CD14-positive monocyte (primary cell): ENCODE measurements around the gene DPP7. TPM values are rescaled to one million over a fixed set of nuclear protein-coding genes. Genes with fewer than 3 reads are reported as not detected.

ENCODE experiments used
- DNase-seq, 3 donors: peaks; one replicate each; pipeline ENCODE4 v3.0.0-alpha.2; 2011 to 2022
- H2AFZ ChIP-seq: 2 replicates; pipeline ENCODE4 v1.6.0; 2012; ENCODE audit warnings: mild to moderate bottlenecking, low read depth, low read length, inconsistent platforms; ENCODE audit not compliant: insufficient read depth, poor library complexity, severe bottlenecking
- H3K27ac ChIP-seq, 2 donors: 1 replicate in 1 of 2; 2 replicates in 1 of 2; pipeline ENCODE4 v1.5.1; 2012 to 2013; ENCODE audit warnings: low read length in 2 of 2, control low read depth in 1 of 2, inconsistent platforms in 1 of 2, low read depth in 1 of 2, mild to moderate bottlenecking in 1 of 2
- H3K27me3 ChIP-seq, 2 donors: one replicate each; pipeline versions ENCODE4 v1.6.0 to v1.6.1; 2011 to 2013; ENCODE audit warnings: low read length in 2 of 2; ENCODE audit not compliant: control insufficient read depth in 2 of 2, insufficient read depth in 2 of 2
- H3K36me3 ChIP-seq, 2 donors: replicated peaks in 1 of 2; 1 replicate in 1 of 2; 2 replicates in 1 of 2; pipeline versions ENCODE4 v1.5.1 to v1.6.1; 2012 to 2013; ENCODE audit warnings: low read length in 2 of 2, control low read depth in 1 of 2, inconsistent platforms in 1 of 2, mild to moderate bottlenecking in 1 of 2; ENCODE audit not compliant: insufficient read depth in 2 of 2, control insufficient read depth in 1 of 2
- H3K4me1 ChIP-seq, 2 donors: 1 replicate in 1 of 2; 2 replicates in 1 of 2; pipeline versions ENCODE4 v1.5.1 to v1.6.1; 2012 to 2013; ENCODE audit warnings: low read length in 2 of 2, control low read depth in 1 of 2, inconsistent platforms in 1 of 2, mild to moderate bottlenecking in 1 of 2, moderate library complexity in 1 of 2; ENCODE audit not compliant: insufficient read depth in 2 of 2, control insufficient read depth in 1 of 2
- H3K4me2 ChIP-seq: replicated peaks from 2 replicates; pipeline ENCODE3; 2012; ENCODE audit warnings: low read length, moderate library complexity, mild to moderate bottlenecking; ENCODE audit not compliant: poor library complexity, severe bottlenecking; ENCODE audit errors: extremely low read depth
- H3K4me3 ChIP-seq, 3 experiments: fragments of 200-600 bp in 1 of 3; sonication (generic) in 1 of 3; replicated peaks in 1 of 3; 1 replicate in 2 of 3; 2 replicates in 1 of 3; pipeline ENCODE4 v1.5.1; 2011 to 2013; ENCODE audit warnings: low read length in 3 of 3, mild to moderate bottlenecking in 3 of 3, control low read depth in 2 of 3, low read depth in 2 of 3, inconsistent platforms in 1 of 3, moderate library complexity in 1 of 3
- H3K79me2 ChIP-seq: 2 replicates; pipeline ENCODE4 v1.6.0; 2012; ENCODE audit warnings: mild to moderate bottlenecking, control low read depth, inconsistent platforms, low read length, moderate library complexity; ENCODE audit not compliant: insufficient read depth
- H3K9ac ChIP-seq: 2 replicates; pipeline ENCODE4 v1.6.0; 2017; ENCODE audit warnings: low read length, mild to moderate bottlenecking; ENCODE audit not compliant: insufficient read depth, poor library complexity, severe bottlenecking
- H3K9me3 ChIP-seq, 2 donors: replicated peaks in 1 of 2; 1 replicate in 1 of 2; 2 replicates in 1 of 2; pipeline versions ENCODE4 v1.5.1 to v1.6.1; 2012 to 2013; ENCODE audit warnings: low read length in 2 of 2, control low read depth in 1 of 2; ENCODE audit not compliant: control insufficient read depth in 1 of 2, insufficient read depth in 1 of 2
- H4K20me1 ChIP-seq: 2 replicates; pipeline ENCODE4 v1.6.0; 2012; ENCODE audit warnings: mild to moderate bottlenecking, low read length, control low read depth, moderate library complexity; ENCODE audit not compliant: insufficient read depth
- H3K27ac Mint-ChIP-seq, 7 donors: one replicate each; pipeline ENCODE4 v1.8.0; 2020; ENCODE audit warnings: mild to moderate bottlenecking in 7 of 7, mixed read lengths in 7 of 7, moderate library complexity in 6 of 7, inconsistent platforms in 2 of 7
- H3K27me3 Mint-ChIP-seq, 3 donors: one replicate each; pipeline ENCODE4 v1.8.0; 2021 to 2022; ENCODE audit warnings: low read depth in 3 of 3, mild to moderate bottlenecking in 3 of 3, mixed read lengths in 3 of 3, moderate library complexity in 3 of 3, inconsistent platforms in 1 of 3
- H3K36me3 Mint-ChIP-seq, 2 donors: one replicate each; pipeline ENCODE4 v1.8.0; 2020; ENCODE audit warnings: mixed read lengths in 2 of 2, inconsistent platforms in 1 of 2, mild to moderate bottlenecking in 1 of 2
- H3K4me1 Mint-ChIP-seq: one replicate; pipeline ENCODE4 v1.8.0; 2020; ENCODE audit warnings: mild to moderate bottlenecking, mixed read lengths
- H3K4me3 Mint-ChIP-seq, 2 donors: one replicate each; pipeline ENCODE4 v1.8.0; 2020; ENCODE audit warnings: mild to moderate bottlenecking in 2 of 2, mixed read lengths in 2 of 2, moderate library complexity in 1 of 2
- H3K9me3 Mint-ChIP-seq, 7 donors: one replicate each; pipeline ENCODE4 v1.8.0; 2020 to 2022; ENCODE audit warnings: mixed read lengths in 7 of 7, mild to moderate bottlenecking in 6 of 7, moderate library complexity in 6 of 7, inconsistent platforms in 2 of 7
- WGBS: methylation state at CpG from one replicate; pipeline ENCODE4 v1.1.5; 2013; ENCODE audit warnings: missing lambda C conversion rate; ENCODE audit not compliant: insufficient coverage; 5-methylcytosine and 5-hydroxymethylcytosine counted together
- intact Hi-C, 2 donors: fragments of 100-400 bp; cut with micrococcal nuclease; formaldehyde crosslinking; loops; one replicate each; pipeline versions ENCODE4 v1.15.0 to v1.15.1; 2023
- polyA plus RNA-seq, 3 donors: library from polyadenylated mRNA; depleted of rRNA in 1 of 3; unstranded in 2 of 3; stranded (reverse) in 1 of 3; fragments of 300-500 nt in 2 of 3; fragments of >200 nt in 1 of 3; fragmentation: Illumina TruSeq in 2 of 3; gene quantifications; 1 replicate in 2 of 3; 2 replicates in 1 of 3; pipeline ENCODE4 v1.2.3, GENCODE V29; 2012 to 2021
- TF ChIP-seq, protein P1 (sequence below): fragments of 200-600 bp; IDR thresholded peaks from one replicate; pipeline ENCODE4 v1.8.0; 2022; ENCODE audit warnings: antibody characterized with exemption, mild to moderate bottlenecking

DPP7 gene
- polyA plus RNA-seq, 3 donors, result 68.3 to 287 (median 150) TPM

DNA sequence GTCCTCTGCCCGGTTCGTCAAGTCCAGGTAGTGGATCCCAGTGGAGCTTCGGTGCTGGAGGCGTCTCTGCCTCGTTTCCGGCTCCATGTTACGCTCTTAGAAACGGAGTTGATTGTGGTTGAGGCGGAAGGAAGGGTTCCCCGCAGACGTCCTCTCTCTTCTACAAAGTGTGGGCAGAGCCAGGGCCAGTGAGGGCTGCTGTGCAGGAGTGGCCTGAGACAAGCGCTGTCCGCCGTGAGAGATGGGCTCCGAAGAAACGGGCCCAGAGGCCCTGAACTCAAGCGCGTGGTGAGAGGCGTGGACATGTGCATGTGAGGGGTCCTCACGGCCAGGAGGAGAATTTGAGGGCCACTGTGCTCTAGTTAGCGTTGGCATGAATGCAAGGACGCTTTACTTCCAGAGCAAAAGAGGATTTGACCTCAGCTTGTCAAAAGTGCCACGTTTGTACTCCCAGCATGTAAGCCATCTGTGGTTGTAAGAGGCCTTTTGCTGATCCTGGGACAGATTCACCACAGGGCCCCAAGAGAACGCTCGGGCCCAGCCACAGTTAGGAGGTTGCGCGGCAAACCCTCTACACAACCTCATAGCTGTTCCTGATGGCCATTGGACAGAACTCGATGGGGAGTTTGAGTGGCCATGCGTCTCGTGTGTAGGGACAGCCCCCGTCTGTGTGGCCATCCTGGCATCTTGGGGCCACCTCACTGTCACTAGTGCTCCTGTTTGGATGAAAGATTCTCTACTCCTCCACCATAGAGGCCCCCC, 17.6 kb downstream of the DPP7 start:
- WGBS, result 97% methylated on average over 25 of the region's 31 CpGs
- TF ChIP-seq, protein P1, sequence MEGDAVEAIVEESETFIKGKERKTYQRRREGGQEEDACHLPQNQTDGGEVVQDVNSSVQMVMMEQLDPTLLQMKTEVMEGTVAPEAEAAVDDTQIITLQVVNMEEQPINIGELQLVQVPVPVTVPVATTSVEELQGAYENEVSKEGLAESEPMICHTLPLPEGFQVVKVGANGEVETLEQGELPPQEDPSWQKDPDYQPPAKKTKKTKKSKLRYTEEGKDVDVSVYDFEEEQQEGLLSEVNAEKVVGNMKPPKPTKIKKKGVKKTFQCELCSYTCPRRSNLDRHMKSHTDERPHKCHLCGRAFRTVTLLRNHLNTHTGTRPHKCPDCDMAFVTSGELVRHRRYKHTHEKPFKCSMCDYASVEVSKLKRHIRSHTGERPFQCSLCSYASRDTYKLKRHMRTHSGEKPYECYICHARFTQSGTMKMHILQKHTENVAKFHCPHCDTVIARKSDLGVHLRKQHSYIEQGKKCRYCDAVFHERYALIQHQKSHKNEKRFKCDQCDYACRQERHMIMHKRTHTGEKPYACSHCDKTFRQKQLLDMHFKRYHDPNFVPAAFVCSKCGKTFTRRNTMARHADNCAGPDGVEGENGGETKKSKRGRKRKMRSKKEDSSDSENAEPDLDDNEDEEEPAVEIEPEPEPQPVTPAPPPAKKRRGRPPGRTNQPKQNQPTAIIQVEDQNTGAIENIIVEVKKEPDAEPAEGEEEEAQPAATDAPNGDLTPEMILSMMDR, result no peak
- Histone ChIP-seq H3K27ac (no peak overlapping the region), H2AFZ (no peak overlapping the region), H3K9me3 (peaks cover 2 to 8% of the 10 kb centered on the region in 2 donors), H3K79me2 (no peaks in the 10 kb centered on the region), H3K4me1 (no peaks in the 10 kb centered on the region), H3K4me2 (no peak overlapping the region), H3K36me3 (peaks cover 62 to 82% of the 10 kb centered on the region in 2 donors), H3K4me3 (no peak overlapping the region), H3K27me3 (no peaks in the 10 kb centered on the region), H4K20me1 (no peaks in the 10 kb centered on the region), H3K9ac (no peak overlapping the region)
- no peak overlapping the region for H3K27ac Mint-ChIP-seq
- H3K27me3 Mint-ChIP-seq, result peaks cover 0 to 3% (median 0%) of the 10 kb centered on the region in 3 donors
- H3K36me3 Mint-ChIP-seq, result peaks cover 54 to 56% of the 10 kb centered on the region in 2 donors
- H3K4me1 Mint-ChIP-seq, result no peaks in the 10 kb centered on the region
- peaks cover 0 to 3% (median 0%) of the 10 kb centered on the region in 7 donors for H3K9me3 Mint-ChIP-seq
- DNase-seq, result no peak
- intact Hi-C loops, result no loop called here
- H3K4me3 Mint-ChIP-seq, result no peak overlapping the region

DNA sequence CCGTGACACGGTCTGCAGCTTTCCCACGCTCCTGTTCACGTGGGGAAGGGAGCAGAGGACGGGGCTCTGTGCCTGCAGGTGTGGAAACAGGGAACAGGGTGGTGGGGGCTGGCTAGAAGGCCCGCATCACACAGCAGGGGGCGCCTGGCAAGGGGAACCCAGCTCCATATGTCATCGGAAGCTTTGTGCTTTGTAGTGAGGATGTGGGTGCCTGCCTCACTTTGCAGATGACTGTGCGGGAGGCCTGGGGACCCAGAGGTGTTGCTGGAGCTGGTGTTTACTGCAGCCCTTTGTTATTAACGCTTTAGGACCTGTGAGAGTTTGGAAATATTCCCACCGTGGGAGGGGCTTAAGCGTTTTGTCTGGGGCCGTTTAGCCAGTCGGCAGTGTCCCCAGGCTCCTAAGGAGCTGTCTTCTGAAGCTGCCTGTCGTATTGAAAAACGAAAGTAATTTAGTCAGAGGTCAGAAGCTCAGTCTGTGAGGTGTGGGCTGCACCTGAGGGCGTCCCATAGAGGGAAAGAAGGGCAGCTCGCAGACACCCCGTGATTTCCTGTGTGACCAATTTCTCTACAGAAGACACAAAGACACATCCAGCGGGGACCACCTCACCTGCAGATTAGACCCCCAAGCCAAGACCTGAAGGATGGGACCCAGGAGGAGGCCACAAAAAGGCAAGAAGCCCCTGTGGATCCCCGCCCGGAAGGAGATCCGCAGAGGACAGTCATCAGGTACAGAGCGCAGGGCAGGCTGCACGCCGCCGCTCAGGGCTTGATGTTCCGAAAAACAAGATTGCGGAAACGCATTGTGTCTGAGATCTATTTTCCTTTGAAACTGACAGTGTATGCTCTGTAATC, 18.6 kb downstream of the DPP7 start:
- Histone ChIP-seq H3K36me3 (peaks cover 56 to 79% of the 10 kb centered on the region in 2 donors), H3K27ac (no peak overlapping the region), H4K20me1 (no peaks in the 10 kb centered on the region), H3K4me1 (no peaks in the 10 kb centered on the region), H2AFZ (no peak overlapping the region), H3K9ac (no peak overlapping the region), H3K27me3 (no peaks in the 10 kb centered on the region), H3K9me3 (no peaks in the 10 kb centered on the region), H3K4me2 (no peak overlapping the region), H3K4me3 (no peak overlapping the region), H3K79me2 (no peaks in the 10 kb centered on the region)
- peaks cover 0 to 3% (median 0%) of the 10 kb centered on the region in 3 donors for H3K27me3 Mint-ChIP-seq
- peaks cover 60 to 62% of the 10 kb centered on the region in 2 donors for H3K36me3 Mint-ChIP-seq
- TF ChIP-seq, protein P1, result no peak
- DNase-seq, result no peak
- no peak overlapping the region for H3K4me3 Mint-ChIP-seq
- intact Hi-C loops, result no loop called here
- H3K4me1 Mint-ChIP-seq, result no peaks in the 10 kb centered on the region
- H3K9me3 Mint-ChIP-seq, result no peaks in the 10 kb centered on the region
- 81% methylated on average over 25 of the region's 30 CpGs for WGBS
- H3K27ac Mint-ChIP-seq, result peak overlapping the region in 1 of 7 donors; percentile 65
